ENCODE measurements around the gene SH3BP4. TPM values are rescaled to one million over a fixed set of nuclear protein-coding genes. Genes with fewer than 3 reads are reported as not detected.

SH3BP4 gene
- total and polyA plus RNA-seq, 2 of the 13 experiments (the other 11 are each of a cell fraction or from before 2014, with no cell fraction given): 34.6 to 99.1 TPM

GRCh38 chr2:235005603-235006259 is 53.9 kb downstream of the SH3BP4 start (continued):
- peak; percentile 62 for TF ChIP-seq ZFX (CRISPR knock-in tag; IDR thresholded peaks at IDR 0.05; ENCODE audit: low read depth)
- no peak for TF ChIP-seq ZNF597 (CRISPR knock-in tag; IDR thresholded peaks at IDR 0.05)
- peak; percentile 78; the same call in 1 of the 2 replicates for TF ChIP-seq NFATC3 (CRISPR knock-in tag; IDR thresholded peaks at IDR 0.05)
- no peak for TF ChIP-seq ZNF124 (CRISPR knock-in tag; IDR thresholded peaks at IDR 0.05)
- TF ChIP-seq TCF12 (IDR thresholded peaks at IDR 0.05): no peak
- peak; percentile 73; the same call in 1 of the 2 replicates for TF ChIP-seq TCF12 (CRISPR knock-in tag; IDR thresholded peaks at IDR 0.05)
- peak; percentile 94; the same call in 1 of the 2 replicates for TF ChIP-seq DNMT3B (CRISPR knock-in tag; conservative IDR thresholded peaks at IDR 0.05)
- peak; percentile 73; the same call in 1 of the 2 replicates for TF ChIP-seq E2F2 (CRISPR knock-in tag; IDR thresholded peaks at IDR 0.05; ENCODE audit: borderline replicate concordance)
- no peak for TF ChIP-seq ZNF251 (CRISPR knock-in tag; IDR thresholded peaks at IDR 0.05)
- peak; percentile 95 for TF ChIP-seq ARID4A (CRISPR knock-in tag; IDR thresholded peaks at IDR 0.05; ENCODE audit: borderline replicate concordance)
- TF ChIP-seq IRX3 (CRISPR knock-in tag; IDR thresholded peaks at IDR 0.05; ENCODE audit: borderline replicate concordance, low read depth): peak; percentile 90; the same call in 1 of the 2 replicates
- peak; percentile 84 for TF ChIP-seq ZC3H13 (CRISPR knock-in tag; IDR thresholded peaks at IDR 0.05)
- no peak for TF ChIP-seq EEA1 (CRISPR knock-in tag; IDR thresholded peaks at IDR 0.05; ENCODE audit: borderline replicate concordance)
- no peak; the same call in 1 of the 2 replicates for TF ChIP-seq NR1H2 (CRISPR knock-in tag; IDR thresholded peaks at IDR 0.05; ENCODE audit: borderline replicate concordance, low read depth)
- TF ChIP-seq ESRRA (CRISPR knock-in tag; IDR thresholded peaks at IDR 0.05; ENCODE audit: low read depth): peak; percentile 85
- TF ChIP-seq ZNF337 (CRISPR knock-in tag; IDR thresholded peaks at IDR 0.05; ENCODE audit: borderline replicate concordance, low read depth): 0 out of 2 replicates have a peak, but pooled peaks have one; percentile 80
- TF ChIP-seq ZNF547 (CRISPR knock-in tag; IDR thresholded peaks at IDR 0.05): peak; percentile 97
- TF ChIP-seq IKZF4 (CRISPR knock-in tag; IDR thresholded peaks at IDR 0.05; ENCODE audit: borderline replicate concordance, low read depth, not compliant biosample characterization): peak; percentile 92
- 0 out of 2 replicates have a peak, but pooled peaks have one; percentile 68 for TF ChIP-seq GATA4 (IDR thresholded peaks at IDR 0.05; ENCODE audit: borderline replicate concordance, low read depth)
- TF ChIP-seq ZNF280B (CRISPR knock-in tag; IDR thresholded peaks at IDR 0.05; ENCODE audit: borderline replicate concordance): peak; percentile 73; the same call in 1 of the 2 replicates

Measured in HepG2 (cell line).